ENCODE results near the gene CATSPER3.

The CATSPER3 gene

DNA sequence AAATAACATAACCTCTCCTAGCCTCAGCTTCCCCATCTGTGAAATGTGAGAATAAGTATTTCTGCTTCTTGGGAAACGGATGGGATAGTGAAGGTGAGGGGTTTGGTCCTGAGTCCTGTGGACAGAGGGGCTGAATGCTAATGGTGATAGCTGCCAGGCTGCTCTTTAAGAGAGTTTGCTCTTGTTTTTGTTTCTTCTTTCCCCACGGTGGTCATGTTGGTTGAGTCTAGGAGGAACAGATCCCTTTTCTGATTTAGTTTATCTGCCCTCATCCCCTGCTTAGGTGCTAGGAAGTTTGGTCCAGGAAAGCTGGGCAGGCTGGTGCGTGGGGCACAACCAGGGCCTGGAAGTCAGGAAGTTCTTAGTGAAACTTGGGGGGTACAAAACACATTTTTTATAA is 74.0 kb downstream of the CATSPER3 start:
- DNase-seq (ENCODE audit: low spot score): no peak

DNA sequence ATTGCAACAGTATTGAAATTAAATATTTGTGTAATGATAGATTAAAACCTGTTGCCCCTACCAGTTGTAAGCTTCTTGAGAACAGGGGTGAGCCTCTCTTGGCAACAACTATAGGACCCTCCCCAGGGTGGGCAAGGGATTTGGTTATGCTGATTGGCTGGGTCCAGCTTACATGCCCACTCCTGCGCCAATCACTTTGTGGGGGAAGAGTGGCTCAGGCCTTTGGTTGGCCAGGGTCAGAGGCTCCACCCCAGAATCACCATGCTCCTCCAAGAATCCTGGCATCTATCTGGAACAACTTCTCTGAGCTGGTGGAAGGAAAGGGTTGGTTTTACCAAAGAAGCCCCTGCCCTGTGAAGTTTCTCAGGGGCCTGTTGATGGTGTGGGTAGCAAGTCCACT is 74.9 kb downstream of the CATSPER3 start:
- no peak for DNase-seq (ENCODE audit: low spot score)

DNA sequence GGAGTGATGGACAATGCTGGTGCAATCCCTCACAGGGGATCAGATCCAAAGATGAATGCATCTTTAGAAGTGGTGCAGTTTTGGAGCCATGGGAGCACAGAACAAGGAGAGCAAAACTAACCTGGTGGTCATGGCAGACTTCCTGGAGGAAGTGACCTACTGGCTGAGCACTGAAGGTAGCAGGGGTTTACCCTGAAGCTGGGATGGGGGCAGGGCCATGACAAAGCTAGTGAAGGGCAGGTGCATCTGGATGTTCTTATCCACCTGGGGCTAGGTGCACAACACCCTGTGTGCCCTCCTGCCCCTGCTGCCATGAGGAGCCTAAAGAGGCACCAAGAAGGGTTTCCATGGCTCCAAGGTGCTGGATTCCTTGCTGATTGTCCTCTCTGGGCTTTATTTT is 77.8 kb downstream of the CATSPER3 start:
- DNase-seq (ENCODE audit: low spot score): no peak

DNA sequence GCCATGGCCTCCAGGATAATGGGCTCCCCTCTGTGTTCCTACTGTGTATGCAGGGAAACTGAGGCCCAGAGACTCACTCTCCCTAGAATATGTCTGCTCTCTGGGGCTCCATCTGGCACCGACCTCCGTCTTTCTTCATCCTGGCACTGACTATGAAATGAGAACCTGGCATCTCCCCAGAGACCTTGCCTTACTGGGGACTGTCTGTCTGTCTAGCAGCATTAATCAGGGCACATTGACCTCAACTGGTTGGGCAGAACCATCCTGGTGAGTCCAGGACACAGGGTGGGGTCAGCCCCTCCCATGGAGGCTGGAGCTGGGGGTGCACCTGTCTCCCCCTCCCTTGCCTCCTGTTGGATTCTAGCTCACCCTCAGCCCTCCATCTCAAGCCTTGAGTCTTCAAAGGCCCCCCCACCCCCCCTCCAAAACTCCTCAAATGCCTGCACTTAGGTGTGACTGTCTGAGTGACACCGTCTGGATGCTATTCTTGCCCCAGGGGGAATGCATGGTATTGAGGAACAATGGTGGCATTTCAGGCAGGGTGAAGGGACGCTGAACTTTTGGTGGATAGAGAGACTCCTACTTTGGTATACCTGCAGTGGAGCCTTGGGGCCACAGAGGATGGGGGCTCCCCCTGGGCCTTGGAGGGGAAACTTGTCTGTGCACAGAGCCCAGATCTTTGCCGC is 79.1 kb downstream of the CATSPER3 start:
- DNase-seq (ENCODE audit: low spot score): no peak

DNA sequence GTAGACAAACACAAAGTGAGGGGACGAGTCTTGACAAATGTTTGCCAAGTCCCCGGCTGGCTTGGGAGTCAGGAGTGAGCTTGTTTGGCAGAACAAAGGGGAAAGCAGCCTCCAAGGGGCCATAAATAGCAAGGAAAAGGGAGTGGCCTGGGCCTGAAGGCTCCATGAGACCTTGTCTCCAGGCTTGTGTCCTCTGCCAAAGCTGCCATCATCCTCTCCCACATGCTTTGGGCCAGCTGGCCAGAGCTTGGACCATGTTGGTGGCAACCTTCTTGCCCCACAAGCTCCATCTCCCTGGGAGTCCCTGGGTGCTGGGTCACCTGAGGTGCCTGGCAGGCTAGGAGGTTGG is 79.6 kb downstream of the CATSPER3 start:
- DNase-seq (ENCODE audit: low spot score): no peak

DNA sequence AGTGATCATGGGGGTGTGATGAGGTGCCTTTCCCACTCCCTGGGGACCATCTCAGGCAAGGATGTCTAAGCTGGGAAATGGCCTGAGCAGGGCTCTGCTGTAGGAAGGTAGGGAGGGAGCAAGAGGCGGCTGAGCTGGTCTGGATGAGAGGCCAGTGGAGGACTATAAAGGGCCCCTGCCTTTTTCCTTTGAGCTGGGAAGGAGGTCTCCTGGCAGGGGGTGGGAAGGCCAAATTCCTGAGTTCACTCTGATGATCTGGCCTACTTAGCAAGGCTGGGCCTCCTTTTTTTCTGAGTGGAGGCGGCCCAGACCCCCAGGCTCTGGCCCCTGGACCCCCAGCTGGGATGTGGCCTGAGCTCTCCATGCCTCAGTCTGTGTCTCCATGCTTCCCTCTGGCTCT is 80.6 kb downstream of the CATSPER3 start:
- no peak for DNase-seq (ENCODE audit: low spot score)

DNA sequence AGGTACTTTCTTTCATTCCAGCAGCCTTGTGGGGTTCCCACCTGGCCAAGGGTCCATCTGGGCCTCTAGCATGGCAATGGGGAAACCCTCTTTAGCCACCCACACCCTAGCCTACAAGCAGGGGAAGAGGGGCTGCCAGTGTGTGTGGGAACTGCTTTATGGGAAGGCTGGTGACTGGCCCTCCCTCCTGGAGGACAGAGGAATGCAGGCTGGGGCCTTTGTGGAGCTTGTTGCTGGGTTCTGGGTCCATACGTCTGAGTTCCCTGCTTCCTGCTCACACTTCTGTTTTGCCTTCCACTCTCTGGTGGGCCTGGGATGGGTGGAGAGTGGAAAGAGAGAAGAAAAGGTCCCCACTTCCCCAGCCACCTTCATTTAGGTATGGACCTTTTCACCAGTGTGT is 81.2 kb downstream of the CATSPER3 start:
- no peak for DNase-seq (ENCODE audit: low spot score)

DNA sequence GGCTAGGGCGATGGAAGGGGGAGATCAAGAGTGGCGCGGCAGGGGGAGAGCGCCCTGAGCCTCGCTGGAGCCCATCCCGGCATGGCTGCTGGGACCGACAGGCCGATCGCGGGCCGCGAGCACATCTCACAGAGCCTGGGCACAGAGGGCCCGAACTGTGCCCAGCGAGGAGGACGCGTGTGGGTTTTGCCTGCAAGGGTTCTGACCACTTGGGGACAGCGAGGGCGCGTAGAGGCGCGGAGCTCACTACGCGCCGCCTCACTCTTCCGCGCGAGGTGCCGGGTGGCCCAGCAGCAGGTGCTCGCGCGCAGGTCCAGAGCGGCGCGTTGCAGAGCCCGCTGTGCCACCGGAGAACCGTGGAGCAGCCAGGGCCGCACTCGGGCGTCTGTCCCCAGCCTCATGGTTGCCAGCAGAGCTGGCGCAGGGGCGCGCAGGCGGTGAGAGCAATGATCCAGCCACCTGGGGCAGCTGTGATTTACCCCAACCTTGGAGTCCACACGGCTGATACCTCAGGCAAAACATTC is 82.6 kb downstream of the CATSPER3 start:
- DNase-seq (ENCODE audit: low spot score): no peak

DNA sequence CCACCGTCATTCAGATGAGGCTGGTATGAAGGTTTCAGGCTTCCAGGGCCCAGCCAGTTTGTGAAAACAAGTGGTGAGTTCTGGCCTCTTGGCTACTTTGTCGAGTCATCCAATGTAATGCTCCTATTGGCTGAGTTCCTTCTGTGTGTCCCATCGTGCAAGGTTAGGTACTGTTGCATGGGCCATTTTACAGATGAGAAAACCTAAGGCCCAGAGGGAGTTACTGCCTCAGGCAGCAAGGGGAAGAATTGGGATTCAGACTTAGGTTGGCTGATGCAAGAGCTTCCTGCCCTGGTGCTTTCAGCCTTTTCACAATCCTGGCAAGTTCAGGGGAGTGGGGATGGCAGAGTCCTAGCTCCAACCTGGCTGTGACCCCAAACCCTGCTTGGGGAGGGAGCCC is 83.7 kb downstream of the CATSPER3 start:
- DNase-seq (ENCODE audit: low spot score): no peak

DNA sequence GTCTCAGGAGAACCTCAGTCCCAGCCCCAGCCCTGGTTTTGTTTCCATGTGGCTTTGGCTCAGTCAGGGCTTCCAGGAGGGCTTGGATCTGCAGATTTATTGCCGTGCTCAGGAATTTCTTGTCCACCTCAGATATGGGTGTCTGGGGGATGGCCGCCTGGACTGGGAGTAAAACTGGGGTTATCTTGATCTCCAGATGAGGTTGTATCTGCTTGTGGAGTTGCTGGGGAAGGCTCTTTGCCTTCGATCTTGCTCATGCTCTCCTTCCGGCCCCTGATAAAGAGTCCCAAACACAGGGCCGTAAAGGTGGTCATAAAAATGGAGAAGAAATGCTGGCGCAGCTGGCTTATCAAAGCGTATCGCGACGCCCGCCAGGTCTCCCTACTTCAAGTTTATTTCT is 84.2 kb downstream of the CATSPER3 start:
- no peak for DNase-seq (ENCODE audit: low spot score)

DNA sequence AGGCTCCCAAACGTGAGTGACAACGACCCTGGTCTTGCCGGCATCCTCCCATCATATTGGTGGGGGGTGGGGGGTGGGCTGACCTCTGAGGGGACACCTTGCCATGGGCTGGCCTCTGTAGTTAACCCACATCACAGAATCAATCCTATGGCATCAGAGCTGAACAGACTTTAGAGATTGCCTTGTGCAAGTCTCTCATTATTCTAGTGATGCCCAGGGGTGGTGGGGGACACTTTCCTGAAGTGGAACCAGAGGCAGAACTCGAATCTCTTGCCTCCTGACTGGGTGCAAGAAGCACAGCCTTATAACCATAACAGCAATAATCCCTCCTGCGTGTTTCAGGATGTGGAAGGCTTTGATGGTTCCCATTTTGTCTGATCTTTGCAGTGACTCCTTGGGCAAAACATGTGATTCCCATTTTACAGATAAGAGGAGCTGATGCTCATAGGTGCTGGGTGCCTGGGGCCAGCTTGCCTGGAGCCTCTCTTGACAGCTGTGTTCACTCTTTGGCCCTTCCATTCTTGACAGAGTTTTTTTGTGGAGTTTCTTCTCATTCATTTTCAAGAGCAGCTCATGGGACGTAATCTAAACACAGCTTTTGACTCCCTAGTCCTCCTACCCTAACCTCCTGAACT is 84.9 kb downstream of the CATSPER3 start:
- DNase-seq (ENCODE audit: low spot score): peak; percentile 52

DNA sequence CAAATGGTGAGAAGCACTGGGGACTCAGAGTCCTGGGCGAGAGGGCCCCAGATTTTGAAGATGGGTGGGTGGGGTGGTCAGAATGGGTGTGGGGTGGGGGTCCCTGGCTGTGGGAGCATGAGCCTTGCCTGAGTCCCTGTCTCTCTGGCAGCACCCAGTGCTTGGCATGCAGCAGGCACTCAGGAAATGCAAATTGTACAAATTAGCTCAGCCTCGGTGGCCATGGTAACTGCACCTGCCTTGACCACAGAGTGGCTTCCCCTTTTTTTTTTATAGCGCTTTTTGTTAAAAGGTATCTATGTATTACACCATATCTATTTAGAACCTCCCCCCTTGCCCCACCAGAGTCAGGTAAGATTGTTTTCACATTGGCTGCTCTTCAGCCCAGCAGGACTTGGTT is 85.6 kb downstream of the CATSPER3 start:
- peak; percentile 97 for DNase-seq (ENCODE audit: low spot score)

DNA sequence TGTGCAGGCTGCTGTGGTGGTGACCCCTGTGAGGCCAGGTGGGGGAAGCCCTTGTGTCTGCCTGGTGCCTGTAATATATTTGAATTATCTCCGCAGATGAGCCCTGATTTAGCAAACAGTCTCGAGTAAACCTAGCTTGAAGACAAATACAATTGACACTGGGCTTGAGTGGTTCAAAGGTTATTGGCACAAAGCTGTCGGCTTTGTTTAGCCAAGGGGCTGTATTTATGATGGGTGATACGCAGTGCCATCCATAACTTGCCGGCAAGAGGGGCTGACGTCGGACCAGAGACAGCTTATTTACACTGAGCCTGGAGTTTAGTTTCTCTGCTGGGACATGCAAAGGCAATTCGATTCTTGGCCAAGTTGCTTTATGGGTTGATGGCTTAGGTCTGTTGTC is 86.3 kb downstream of the CATSPER3 start:
- no peak for DNase-seq (ENCODE audit: low spot score)

DNA sequence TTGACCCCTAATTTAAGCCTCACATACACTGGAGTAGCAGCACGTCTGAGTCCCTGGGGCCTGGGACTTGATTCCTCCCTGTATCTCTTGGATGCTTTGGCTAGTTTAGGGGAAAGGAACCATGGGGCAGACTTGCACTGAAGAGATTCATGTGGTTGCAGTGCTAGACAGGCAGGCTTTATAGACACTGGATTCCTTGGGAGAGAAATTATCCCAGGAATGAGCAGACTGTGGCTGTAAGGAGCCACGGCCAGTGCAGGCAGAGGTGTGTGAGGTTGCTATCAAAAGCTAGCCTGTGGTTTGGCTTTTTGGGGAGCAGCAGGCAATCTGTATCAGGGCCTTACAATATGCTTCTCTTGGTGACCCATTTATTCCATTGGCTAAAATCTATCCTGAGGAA is 86.8 kb downstream of the CATSPER3 start:
- DNase-seq (ENCODE audit: low spot score): peak; percentile 23

DNA sequence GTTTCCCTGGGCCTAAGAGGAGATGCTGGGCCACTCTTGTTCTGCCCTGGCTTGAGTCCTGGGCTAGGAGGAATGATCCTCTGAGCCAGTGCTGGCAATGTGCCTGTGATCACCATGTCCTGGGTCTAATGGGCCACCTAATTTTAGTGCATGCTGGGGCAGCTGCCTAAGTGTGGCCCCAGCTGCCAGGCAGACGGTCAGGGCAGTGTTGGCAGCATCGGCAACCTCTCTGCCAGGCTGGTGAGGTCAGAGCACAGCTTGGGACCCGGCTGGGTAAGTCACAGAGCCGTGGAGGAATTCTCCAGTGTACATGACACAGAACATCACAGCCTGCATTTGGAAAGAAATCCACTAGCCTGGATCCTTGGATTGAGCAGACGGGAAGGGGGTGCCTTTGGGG is 87.7 kb downstream of the CATSPER3 start:
- DNase-seq (ENCODE audit: low spot score): no peak

DNA sequence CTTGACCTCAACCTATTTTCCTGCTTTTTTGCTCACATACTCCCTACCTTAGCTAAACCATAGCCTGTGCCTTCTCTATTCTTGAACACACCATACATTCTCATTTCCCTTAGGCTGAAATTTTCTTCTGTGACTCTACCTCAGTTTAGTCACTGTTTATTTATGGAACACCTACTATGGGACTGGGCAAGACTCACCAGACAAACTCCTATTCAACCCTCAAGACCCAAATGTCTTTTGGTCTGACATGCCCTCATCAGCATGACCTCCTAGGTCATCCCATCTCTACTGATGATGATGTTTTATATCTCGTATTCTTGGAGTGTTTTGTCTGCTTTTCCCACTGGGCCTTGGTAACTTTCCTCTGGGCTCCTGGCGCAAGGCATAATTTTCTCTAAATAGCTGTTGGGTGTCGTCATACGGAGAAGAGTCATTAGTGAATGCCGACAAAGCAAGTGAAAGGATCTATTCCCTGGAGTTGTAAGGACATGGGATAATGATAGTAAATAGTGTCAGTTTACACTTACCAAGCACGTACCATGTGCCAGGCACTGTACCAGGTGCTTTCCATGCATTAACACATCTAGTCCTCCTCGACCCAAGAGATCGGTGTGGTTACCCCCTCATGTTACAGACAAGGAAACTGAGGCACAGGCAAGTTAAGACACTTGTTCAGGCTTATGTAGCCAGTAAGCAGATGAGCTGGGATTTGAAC is 88.8 kb downstream of the CATSPER3 start:
- DNase-seq (ENCODE audit: low spot score): no peak

DNA sequence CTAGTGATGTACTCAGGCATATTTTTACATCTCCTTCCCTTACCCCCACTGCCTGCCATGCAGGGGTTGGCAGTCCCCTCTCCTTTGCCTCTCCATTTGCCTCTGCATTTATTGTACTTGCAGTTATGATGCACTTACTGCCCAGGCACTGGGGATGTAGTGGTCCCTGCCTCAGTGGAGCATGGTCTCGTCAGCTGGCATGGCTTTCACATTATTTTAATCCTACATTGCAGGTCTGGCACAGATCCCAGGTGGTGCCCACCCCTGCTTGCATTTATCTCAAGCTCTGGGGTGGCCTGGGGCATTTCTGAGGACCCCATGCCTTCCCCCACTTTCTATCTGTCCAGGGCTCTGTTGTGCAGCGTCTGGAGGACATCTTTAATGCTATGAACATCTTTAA is 89.5 kb downstream of the CATSPER3 start:
- no peak for DNase-seq (ENCODE audit: low spot score)

DNA sequence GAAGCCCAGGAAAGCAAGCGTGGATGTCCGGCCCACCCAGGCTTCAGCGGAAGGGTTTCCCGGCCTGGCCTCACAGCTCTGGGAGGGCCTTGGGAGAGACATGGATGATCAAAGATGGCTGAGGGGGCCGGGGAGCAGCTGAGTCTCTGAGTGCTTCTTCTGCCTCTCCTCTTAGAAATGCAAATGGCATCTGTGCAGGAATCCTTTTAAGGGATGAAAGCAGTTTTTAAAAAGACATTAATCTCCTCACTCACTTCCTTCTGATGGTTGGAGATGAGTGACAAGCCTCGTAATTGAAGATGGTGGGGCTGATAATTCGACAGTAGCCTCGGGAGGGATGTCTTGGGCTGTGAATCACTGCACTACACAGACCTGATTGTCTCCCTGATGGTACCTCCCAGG is 90.6 kb downstream of the CATSPER3 start:
- no peak for DNase-seq (ENCODE audit: low spot score)

DNA sequence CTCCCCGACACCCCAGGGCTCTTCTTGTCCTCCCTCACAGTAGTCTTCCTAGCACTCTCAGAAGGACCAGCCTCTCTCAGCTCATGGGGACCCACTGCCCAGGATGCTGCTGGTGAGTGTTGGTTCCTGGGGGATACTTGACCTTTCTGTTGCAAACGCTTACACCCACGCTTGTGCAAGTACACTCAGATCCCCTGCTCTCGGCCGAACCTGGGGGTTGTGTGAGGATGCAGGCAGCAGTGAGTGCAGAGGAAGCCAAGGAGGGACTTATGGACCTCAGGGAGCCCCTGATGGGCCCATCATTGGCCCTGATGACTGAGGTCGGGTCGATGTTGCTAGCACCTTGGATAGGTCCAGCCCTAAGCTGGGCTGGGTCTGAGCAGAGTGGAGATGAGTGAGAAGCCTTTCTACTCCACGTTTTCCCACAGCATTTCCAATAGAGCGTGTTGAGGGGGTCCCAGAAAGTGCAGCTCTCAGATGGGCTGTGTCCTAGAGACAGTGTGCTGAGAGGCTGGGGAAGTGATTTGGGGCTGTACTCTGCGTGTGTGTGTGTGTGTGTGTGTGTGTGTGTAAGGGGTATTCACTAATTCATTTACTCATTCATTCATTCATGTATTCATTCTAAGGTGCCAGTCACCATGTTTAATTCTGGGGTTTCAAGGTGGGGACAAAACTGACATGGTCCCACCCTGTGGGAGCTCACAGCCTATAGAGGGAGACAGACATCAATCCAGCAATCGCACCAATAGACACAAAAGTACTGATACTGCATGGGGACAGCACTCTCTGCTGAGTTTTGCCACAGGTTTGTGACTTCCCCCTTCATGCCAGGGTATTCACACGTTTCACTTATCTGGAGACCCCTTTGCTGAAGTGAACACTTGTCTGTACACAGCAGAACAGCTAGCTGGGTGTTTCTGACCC is 91.6 kb downstream of the CATSPER3 start:
- DNase-seq (ENCODE audit: low spot score): no peak

DNA sequence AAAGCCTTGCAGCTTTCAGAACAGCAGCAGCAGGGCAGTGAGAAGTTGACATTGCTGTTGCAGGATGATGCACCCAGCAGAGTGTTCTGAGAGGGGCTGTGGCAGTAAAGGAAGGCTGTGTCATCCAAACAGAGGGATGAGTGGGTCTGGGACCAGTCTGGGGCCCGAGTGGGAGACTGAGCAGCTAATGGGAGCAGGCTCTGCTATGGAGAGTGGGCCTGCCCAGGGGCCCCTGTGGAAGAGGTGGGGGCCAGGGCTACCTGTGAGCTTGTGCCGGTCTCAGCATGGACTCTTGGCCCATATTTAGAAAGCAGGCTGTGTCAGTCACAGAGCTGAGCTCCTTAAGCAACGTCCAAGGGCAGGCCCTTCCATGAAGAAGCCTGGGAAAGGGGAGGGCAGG is 92.3 kb downstream of the CATSPER3 start:
- no peak for DNase-seq (ENCODE audit: low spot score)

DNA sequence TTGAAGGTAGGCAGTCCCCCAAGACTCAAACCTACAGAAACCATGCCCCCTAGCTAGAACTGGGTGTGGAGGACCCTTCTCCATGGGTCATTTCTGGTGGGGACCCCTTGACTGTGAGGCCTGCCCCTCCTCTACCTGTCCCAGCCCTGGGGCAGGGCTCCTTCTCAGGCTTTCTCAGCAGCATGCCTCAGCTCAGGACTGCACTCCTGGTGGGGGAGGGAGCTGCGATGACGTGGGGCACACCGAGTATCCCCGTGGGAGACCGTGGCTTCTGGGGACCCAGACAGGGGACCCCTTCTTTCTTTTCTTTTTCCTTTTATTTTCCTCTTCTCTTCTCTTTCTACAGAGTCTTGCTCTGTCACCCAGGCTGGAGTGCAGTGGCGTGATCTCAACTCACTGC is 93.3 kb downstream of the CATSPER3 start:
- no peak for DNase-seq (ENCODE audit: low spot score)

Data from NAMALWA (cell line).